ENCODE measurements around the gene NPAS3. TPM values are rescaled to one million over a fixed set of nuclear protein-coding genes. Genes with fewer than 3 reads are reported as not detected.

NPAS3 gene
- total RNA-seq, 1 donor from 2014 or later: 2.4 TPM

- Mint-ChIP-seq H3K27ac (ENCODE audit: unreplicated experiment) (no peak overlapping the region), H3K4me1 (ENCODE audit: low read depth, unreplicated experiment) (no peaks in the 10 kb centered on the region), H3K9me3 (ENCODE audit: unreplicated experiment) (no peaks in the 10 kb centered on the region), H3K36me3 (ENCODE audit: unreplicated experiment) (no peaks in the 10 kb centered on the region), H3K4me3 (ENCODE audit: unreplicated experiment) (no peak overlapping the region), H3K27me3 (ENCODE audit: unreplicated experiment) (no peaks in the 10 kb centered on the region)
- TF ChIP-seq, protein P1, sequence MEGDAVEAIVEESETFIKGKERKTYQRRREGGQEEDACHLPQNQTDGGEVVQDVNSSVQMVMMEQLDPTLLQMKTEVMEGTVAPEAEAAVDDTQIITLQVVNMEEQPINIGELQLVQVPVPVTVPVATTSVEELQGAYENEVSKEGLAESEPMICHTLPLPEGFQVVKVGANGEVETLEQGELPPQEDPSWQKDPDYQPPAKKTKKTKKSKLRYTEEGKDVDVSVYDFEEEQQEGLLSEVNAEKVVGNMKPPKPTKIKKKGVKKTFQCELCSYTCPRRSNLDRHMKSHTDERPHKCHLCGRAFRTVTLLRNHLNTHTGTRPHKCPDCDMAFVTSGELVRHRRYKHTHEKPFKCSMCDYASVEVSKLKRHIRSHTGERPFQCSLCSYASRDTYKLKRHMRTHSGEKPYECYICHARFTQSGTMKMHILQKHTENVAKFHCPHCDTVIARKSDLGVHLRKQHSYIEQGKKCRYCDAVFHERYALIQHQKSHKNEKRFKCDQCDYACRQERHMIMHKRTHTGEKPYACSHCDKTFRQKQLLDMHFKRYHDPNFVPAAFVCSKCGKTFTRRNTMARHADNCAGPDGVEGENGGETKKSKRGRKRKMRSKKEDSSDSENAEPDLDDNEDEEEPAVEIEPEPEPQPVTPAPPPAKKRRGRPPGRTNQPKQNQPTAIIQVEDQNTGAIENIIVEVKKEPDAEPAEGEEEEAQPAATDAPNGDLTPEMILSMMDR (IDR thresholded peaks at IDR 0.05; ENCODE audit: partially characterized antibody, unreplicated experiment): no peak
- no peak for DNase-seq
These were observed 475.4 kb downstream of the NPAS3 start for GRCh38 chr14:33414041-33414440.

DNA sequence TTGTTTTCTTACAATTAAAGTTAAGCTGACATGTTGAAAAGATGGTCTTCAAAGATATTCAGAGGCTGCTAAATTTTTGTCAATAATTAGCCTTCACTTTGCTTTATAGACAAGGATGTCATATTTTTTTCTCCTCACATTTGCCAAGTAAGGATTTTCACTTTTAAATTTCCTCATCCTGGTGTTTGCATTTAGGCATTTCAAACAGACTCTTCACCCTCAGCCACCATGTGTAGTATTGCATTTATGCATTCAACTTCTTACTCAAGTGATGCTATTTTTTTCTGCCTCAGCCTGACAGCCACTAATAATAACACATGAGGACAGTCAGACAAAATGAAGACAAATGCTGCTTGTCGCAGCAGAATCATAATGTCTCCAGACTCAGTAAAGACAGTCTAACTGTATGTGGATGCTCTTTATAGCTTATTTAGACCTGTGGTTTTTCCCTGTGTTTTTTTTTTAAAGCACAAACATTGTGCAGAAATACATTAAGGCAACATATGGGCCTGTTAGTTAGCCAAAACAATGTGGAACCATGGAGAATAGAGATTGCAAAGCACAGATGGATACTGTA, 481.5 kb downstream of the NPAS3 start:
- peaks cover 10% of the 10 kb centered on the region for H3K4me1 Mint-ChIP-seq (ENCODE audit: low read depth, unreplicated experiment)

DNA sequence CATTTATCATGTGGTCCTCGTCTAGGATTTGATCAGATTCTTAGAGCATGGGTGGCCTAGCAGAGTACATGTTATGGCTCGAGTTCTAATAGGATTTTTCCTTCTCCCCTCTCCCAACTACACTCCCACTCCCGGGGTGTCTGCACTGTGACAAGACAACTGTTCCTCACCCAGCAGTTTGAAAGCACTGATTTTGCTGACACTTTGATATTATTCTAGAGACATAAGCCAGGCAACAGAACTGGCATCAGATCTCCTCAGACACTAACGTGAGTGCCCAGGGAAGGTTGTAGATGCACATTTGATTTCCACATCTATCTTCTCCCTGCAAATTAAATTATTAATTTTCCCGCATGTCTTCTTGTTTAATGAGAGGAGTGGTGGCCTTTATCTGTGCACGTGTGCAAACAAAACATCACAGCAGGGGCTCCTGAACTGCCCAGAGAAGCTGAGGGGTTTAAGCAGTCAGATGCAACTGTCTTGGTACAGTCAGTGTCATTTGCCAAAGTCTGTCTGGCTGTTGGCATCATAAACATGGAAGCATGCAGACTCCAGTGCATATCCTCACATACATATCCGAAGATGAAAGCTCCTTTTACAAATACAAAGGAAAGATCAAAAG, 491.8 kb downstream of the NPAS3 start:
- Mint-ChIP-seq H3K27me3 (ENCODE audit: unreplicated experiment) (no peaks in the 10 kb centered on the region), H3K27ac (ENCODE audit: unreplicated experiment) (no peak overlapping the region), H3K4me1 (ENCODE audit: low read depth, unreplicated experiment) (peaks cover 6% of the 10 kb centered on the region), H3K4me3 (ENCODE audit: unreplicated experiment) (no peak overlapping the region), H3K36me3 (ENCODE audit: unreplicated experiment) (no peaks in the 10 kb centered on the region), H3K9me3 (ENCODE audit: unreplicated experiment) (no peaks in the 10 kb centered on the region)
- TF ChIP-seq, protein P1 (IDR thresholded peaks at IDR 0.05; ENCODE audit: partially characterized antibody, unreplicated experiment): no peak
- DNase-seq: no peak

More for the DNA sequence above, 481.5 kb downstream of the NPAS3 start:
- H3K4me3 Mint-ChIP-seq (ENCODE audit: unreplicated experiment): peak overlapping the region; percentile 40
- TF ChIP-seq, protein P1 (IDR thresholded peaks at IDR 0.05; ENCODE audit: partially characterized antibody, unreplicated experiment): no peak
- H3K9me3 Mint-ChIP-seq (ENCODE audit: unreplicated experiment): no peaks in the 10 kb centered on the region
- no peak for DNase-seq
- H3K36me3 Mint-ChIP-seq (ENCODE audit: unreplicated experiment): no peaks in the 10 kb centered on the region
- H3K27ac Mint-ChIP-seq (ENCODE audit: unreplicated experiment): peak overlapping the region; percentile 87
- H3K27me3 Mint-ChIP-seq (ENCODE audit: unreplicated experiment): no peaks in the 10 kb centered on the region

- TF ChIP-seq, protein P1 (IDR thresholded peaks at IDR 0.05; ENCODE audit: partially characterized antibody, unreplicated experiment): peak; percentile 49
- H3K4me3 Mint-ChIP-seq (ENCODE audit: unreplicated experiment): no peak overlapping the region
- no peak overlapping the region for H3K27ac Mint-ChIP-seq (ENCODE audit: unreplicated experiment)
- H3K4me1 Mint-ChIP-seq (ENCODE audit: low read depth, unreplicated experiment): peaks cover 6% of the 10 kb centered on the region
- DNase-seq: no peak
- no peaks in the 10 kb centered on the region for H3K27me3 Mint-ChIP-seq (ENCODE audit: unreplicated experiment)
- H3K9me3 Mint-ChIP-seq (ENCODE audit: unreplicated experiment): no peaks in the 10 kb centered on the region
- H3K36me3 Mint-ChIP-seq (ENCODE audit: unreplicated experiment): no peaks in the 10 kb centered on the region
These were observed 493.8 kb downstream of the NPAS3 start for GRCh38 chr14:33432407-33433023.

DNA sequence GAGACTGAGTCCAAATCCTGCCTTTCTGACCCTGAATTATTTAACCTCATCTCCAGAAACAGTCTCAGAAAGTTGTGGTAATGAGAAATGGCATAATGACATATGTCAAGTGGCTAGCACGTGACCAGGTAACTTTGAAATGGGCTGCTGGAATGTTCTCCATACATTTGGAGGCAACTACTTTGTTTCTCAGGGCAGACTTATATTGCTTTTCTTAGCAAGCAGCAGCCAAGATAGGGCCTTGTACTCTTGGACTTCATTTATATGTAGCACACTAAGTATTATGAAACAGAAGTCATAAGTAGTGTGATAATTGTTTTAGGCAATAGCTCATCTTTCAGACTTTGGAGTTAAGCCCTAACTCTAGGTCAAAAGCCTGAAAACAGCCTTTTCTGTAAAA, 494.7 kb downstream of the NPAS3 start:
- peaks cover 6% of the 10 kb centered on the region for H3K4me1 Mint-ChIP-seq (ENCODE audit: low read depth, unreplicated experiment)
- no peak overlapping the region for H3K4me3 Mint-ChIP-seq (ENCODE audit: unreplicated experiment)
- no peak for DNase-seq
- TF ChIP-seq, protein P1 (IDR thresholded peaks at IDR 0.05; ENCODE audit: partially characterized antibody, unreplicated experiment): no peak
- no peaks in the 10 kb centered on the region for H3K9me3 Mint-ChIP-seq (ENCODE audit: unreplicated experiment)
- no peaks in the 10 kb centered on the region for H3K27me3 Mint-ChIP-seq (ENCODE audit: unreplicated experiment)
- no peak overlapping the region for H3K27ac Mint-ChIP-seq (ENCODE audit: unreplicated experiment)
- H3K36me3 Mint-ChIP-seq (ENCODE audit: unreplicated experiment): no peaks in the 10 kb centered on the region

Measured in glutamatergic neuron (in vitro differentiated cells).